Measurements from ENCODE around the gene TCERG1L. TPM values are rescaled to one million over a fixed set of nuclear protein-coding genes. Genes with fewer than 3 reads are reported as not detected.

The TCERG1L gene
- total RNA-seq, 4 donors from 2014 or later, result not detected

GRCh38 chr10:131102147-131102546 lies 209.4 kb downstream of the TCERG1L start:
- TF ChIP-seq CTCF (IDR thresholded peaks at IDR 0.05; ENCODE audit: low read depth), result no peak

- no peak for TF ChIP-seq CTCF (IDR thresholded peaks at IDR 0.05; ENCODE audit: low read depth)
Observed at GRCh38 chr10:131099028-131099726, 212.3 kb downstream of the TCERG1L start.

- TF ChIP-seq CTCF (IDR thresholded peaks at IDR 0.05; ENCODE audit: low read depth), result no peak
Observed at GRCh38 chr10:131098416-131098952, 213.0 kb downstream of the TCERG1L start.

GRCh38 chr10:131096031-131096430 lies 215.5 kb downstream of the TCERG1L start:
- TF ChIP-seq CTCF (IDR thresholded peaks at IDR 0.05; ENCODE audit: low read depth), result no peak

GRCh38 chr10:131095313-131095580 lies 216.3 kb downstream of the TCERG1L start:
- TF ChIP-seq CTCF (IDR thresholded peaks at IDR 0.05; ENCODE audit: low read depth), result no peak

- no peak for TF ChIP-seq CTCF (IDR thresholded peaks at IDR 0.05; ENCODE audit: low read depth)
Observed at GRCh38 chr10:131094527-131095312, 216.8 kb downstream of the TCERG1L start.

GRCh38 chr10:131093795-131094366 lies 217.6 kb downstream of the TCERG1L start:
- no peak for TF ChIP-seq CTCF (IDR thresholded peaks at IDR 0.05; ENCODE audit: low read depth)
